ENCODE results near the gene GM2A.

DNA sequence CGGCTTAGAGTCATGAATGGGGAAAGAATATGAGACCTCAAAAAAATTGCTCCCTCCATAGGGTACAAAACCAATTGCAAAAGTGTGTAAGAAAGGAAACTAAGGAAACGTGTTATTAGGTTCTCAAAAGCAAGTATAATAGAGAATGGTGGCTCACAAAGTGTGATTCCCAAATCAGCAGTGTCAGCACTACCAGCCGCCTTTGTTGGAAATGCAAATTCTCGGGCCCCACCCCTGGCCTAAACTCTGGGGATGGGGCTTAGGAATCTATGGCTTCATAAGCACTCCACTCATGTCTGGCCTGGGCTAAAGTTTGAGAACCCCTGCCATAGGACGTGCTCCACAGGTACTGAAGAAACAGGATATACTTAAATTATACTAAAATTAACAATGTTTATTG, 27.5 kb upstream of the GM2A start:
- no peak for TF ChIP-seq EZH2phosphoT487 (IDR thresholded peaks at IDR 0.05; ENCODE audit: borderline replicate concordance, low read length)
- TF ChIP-seq, protein P1, sequence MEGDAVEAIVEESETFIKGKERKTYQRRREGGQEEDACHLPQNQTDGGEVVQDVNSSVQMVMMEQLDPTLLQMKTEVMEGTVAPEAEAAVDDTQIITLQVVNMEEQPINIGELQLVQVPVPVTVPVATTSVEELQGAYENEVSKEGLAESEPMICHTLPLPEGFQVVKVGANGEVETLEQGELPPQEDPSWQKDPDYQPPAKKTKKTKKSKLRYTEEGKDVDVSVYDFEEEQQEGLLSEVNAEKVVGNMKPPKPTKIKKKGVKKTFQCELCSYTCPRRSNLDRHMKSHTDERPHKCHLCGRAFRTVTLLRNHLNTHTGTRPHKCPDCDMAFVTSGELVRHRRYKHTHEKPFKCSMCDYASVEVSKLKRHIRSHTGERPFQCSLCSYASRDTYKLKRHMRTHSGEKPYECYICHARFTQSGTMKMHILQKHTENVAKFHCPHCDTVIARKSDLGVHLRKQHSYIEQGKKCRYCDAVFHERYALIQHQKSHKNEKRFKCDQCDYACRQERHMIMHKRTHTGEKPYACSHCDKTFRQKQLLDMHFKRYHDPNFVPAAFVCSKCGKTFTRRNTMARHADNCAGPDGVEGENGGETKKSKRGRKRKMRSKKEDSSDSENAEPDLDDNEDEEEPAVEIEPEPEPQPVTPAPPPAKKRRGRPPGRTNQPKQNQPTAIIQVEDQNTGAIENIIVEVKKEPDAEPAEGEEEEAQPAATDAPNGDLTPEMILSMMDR (conservative IDR thresholded peaks at IDR 0.05; ENCODE audit: low read depth, low read length) = no peak
